GM19395 (cell line): ENCODE data around the gene TMEM179.
"Not testable (repeated sequence)": the region's sequence is repeated elsewhere in the genome, so short reads cannot be mapped to it uniquely, and the experiment has no call there.

Source experiments
- ATAC-seq: cut with Tn5 transposase; IDR thresholded peaks from one replicate; pipeline ENCODE4 v1.9.1; 2021; ENCODE audit warnings: mild to moderate bottlenecking, moderate library complexity; ENCODE audit not compliant: unreplicated experiment

The TMEM179 gene

DNA sequence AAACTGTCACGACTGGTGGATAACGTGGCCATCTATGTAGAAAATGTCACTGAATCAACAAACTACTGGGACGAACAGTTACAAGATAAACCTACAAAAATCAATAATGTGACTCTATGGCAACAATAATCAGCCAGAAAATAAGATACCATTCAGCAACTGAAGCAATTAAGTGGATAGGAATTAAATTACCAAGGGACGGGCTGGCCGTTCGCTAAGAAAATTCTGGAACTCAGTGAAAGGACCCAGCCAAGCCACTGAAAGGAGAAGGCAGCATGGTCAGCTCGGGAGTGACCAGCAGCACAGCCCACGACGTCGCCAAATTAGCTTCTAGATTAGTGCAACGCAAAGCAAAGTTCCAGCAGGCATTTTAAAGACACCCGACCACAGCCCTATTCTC lies 33.6 kb upstream of the TMEM179 start:
- no peak for ATAC-seq

DNA sequence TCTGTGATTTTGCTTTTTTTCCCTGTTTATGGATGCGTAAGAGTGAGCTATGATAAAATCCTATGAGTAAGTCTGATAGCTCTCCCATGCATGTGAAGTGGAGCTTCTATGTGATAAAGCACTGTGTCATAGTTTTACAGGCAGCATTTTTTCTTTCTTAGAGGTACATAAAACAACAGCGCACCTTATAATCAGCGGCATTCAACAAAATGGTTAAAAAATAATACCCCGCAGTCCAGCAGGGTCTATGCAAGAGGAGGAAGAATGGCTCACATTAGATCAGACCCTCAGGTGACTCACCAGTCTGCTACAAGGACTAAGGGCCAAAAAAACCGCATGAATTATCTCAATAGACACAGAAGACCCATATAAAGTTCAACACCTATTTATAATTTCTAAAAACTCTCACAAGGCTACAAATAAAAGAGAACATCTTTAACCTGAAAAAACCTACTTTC lies 33.0 kb upstream of the TMEM179 start:
- no peak for ATAC-seq

DNA sequence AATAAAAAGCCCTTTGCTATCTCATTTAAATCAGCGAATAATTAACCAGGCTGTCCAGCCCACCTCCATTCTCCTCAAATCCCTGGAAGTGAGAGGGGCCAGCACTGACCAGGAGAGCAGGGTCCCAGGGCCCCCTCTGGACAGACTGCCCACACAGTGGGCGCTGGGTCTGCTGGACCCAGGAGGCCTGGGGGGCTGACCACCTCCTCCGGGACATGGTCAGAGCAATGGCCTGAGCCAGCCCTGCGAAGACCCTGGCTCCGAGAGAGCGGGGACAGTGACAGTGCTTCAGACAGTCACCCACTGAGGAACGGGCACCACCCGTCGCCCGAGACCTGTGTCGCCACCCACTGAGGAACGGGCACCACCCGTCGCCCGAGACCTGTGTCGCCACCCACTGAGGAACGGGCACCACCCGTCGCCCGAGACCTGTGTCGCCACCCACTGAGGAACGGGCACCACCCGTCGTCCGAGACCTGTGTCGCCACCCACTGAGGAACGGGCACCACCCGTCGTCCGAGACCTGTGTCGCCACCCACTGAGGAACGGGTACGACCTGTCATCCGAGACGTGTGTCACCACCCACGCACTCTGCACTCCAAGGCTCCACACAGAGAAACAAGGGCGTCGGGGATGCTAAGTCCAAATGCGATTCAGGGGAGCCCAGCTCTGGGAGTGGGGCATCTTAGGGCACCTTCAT lies 32.4 kb upstream of the TMEM179 start:
- not testable (repeated sequence) for ATAC-seq

DNA sequence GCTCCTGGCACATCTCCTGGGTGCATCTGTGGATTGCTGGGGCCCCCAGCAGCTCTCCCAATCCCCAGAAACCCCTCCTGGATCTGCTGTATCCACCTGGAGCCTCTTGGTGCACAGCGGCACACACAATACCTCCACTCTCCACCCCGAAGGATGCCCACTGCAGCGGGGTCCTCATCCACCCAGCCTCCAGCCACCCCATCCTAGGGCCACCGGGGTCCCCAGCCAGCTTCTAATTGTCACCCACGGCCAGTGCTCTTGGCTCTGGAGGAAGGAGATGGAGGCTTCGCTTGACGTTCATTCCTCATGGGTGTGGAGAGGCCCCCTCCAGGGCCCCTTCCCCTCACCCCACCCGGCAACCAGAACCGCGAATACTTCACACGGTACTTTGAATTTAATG lies 31.6 kb upstream of the TMEM179 start:
- ATAC-seq: no peak

DNA sequence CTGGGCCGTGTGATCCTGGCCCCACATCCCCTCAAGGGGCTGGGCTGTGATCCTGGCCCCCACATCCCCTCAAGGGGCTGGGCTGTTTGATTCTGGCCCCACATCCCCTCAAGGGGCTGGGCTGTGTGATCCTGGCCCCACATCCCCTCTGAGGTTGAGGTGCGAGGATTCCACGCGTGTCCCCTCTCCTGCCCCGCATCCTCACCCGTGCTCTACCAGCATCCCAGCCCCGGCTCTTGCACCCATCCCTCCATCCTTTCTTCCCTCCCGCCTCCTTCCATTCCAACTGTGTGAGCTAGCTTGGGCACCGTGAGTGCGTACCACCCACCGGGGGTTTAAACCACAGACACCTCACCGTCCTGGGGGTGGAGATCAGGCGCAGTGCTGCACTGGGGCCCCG lies 31.1 kb upstream of the TMEM179 start:
- no peak for ATAC-seq

DNA sequence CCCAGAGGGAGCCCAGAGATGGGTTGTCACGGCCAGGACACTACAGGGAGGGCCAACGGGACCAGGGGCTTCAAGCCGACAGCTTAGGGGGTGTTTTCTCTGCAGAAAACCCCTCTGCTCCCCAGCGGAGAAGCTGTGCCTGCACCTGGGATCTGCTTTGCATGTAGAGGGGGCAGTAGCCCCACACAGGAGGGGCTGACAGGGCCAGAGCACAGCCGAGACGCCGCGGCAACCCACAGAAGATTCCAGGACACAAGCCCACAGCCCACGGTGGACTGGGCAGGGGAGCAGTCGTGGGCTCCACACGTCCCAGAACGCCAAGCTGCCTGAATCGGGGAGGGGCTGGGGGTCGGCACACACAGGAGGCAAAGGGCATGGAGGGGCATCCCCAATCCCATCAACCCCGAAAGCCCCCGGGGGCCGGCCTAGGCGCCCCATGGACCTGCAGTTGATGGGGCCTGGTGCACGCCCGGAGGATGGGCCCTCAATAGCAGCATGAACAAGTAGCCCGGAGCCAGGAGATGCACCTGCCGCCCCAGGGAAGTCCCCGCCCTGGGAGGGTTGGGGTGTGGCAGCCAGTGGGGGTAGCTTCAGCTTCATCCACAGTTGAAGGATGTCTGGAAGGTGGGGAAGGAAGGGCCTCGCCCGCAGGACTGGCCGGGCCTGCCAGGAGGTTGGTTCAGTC lies 30.5 kb upstream of the TMEM179 start:
- no peak for ATAC-seq

DNA sequence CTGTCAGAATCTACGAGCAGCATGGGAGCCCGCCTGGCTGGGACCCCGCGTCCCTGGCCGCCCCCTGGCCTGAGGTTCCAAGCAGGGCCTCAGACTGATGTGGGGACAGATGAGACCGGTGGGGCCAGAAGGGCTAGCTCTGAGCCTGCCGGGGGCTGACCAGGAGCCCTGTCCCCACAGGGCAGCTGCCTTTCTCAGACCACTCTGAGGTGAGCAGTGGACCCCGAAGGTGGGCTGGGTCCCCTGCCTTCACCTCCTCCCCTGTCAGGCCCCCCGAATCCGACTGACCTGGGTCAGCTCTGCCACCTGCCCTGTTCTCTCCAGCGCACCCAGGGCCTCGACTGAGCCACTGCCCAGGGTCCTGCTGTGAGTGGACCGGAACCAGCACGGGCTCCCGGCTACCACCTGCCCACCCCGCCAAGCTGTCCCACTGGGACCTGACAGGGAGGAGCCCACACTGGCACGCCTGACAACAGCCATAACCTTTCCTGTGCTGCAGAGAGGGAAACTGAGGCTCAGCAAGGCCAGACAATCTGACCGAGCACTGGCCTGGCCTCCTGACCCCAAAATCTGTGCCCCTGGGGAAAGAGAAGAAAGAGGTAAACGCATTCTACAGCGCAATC lies 29.7 kb upstream of the TMEM179 start:
- ATAC-seq: no peak

DNA sequence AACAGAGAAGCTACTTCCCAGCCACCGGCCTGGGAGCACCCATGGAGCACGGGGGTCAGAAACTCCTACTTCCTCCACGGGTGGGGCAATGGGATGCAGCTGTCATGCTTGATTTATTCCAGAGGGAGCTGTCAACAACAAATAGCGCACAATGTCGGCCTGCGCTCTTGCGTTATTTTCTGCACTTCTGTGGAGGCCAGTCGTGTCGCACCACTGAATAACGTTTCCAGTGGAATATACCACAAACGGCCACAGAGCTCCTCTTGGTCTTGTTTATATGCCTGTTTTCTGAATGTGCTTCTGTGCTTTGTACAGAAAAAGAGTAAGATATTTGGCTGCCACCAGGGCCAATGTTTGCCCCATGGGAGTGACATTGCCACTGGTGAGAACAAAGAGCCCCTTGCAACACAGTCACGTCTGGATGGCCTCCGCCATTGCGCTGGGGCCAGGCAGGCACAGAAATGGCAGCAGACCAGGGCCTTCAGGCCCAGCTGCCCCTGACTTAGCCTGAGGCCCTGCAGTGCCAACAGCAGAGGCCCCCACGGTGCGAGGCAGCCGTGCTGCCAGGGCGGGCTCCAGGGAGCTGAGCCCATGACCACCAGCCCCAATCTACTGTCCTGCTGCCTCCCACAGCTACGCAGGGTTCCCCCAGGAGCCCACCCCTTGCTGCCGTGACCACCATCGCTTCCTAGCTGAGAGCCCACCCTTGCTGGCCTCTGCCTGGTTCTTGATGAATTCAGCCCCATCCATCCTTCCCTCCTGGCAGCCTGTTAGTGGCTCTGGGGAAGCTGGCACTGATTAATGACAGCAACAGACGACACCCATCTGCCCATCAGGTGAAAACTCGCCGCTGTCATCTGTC lies 28.9 kb upstream of the TMEM179 start:
- ATAC-seq: no peak

DNA sequence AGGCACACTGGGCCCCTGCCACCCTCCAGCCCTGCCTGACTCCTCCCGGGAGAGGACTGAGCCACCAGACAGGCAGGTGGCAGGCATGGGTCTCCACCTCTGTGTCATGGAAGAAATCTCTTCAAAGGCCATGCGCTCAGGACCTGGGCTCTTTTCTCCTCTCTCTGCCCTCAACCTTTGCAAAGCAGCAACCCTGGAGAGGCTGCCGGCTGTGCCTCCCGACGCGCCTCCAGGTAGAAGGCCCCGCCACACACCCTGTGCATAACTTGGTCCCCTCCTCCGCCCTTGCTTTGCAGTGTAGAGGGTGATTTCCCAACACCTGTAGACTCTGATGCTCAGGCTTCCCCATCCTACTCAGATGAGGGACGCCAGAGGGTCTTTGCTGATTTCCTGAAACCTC lies 28.2 kb upstream of the TMEM179 start:
- ATAC-seq: no peak

DNA sequence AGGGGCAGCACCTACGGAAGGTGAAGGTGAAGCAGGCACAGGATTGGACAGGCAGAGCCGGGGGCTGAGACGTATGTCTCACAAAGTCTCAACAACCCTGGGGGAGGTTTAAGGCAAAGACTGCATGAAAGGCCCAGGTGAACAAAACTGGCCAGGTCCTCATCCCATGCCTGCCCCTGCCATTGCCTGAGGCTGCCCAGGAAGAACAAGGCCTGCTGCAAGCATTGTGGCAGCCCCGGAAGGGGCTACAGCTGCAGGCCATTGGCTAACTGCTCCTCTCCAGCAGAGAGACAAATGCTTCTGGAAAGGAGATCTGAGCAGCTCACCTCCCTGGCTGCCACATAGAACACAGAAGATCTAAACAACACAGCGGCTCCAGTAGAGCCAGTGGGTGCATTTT lies 20.4 kb upstream of the TMEM179 start:
- no peak for ATAC-seq

DNA sequence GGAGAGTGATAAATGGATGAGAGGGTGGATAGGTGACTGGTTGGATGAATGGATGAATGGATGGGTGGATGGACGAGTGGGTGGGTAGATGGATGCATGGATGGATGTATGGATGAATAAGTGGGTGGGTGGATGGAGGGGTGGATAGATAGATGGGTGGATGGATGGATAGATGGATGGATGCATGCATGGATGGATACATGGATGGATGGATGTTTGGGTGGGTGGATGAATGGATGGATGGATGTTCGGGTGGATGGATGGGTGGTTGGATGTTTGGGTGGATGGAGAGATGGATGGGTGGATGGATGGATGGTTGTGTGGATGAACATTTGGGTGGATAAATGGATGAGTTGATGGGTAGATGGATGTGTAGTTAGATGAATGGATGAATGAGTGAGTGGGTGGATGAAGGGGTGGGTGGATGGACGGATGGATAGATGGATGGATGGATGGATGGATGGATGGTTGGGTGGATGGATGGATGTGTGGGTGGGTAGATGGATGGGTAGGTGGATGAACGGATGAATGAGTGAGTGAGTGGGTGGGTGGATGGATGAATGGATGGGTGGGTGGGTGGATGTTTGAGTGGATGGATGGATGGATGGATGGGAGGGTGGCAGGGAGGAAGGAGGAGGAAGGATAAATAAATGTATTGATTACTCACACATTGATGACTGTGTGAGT lies 9.7 kb upstream of the TMEM179 start:
- ATAC-seq: no peak

DNA sequence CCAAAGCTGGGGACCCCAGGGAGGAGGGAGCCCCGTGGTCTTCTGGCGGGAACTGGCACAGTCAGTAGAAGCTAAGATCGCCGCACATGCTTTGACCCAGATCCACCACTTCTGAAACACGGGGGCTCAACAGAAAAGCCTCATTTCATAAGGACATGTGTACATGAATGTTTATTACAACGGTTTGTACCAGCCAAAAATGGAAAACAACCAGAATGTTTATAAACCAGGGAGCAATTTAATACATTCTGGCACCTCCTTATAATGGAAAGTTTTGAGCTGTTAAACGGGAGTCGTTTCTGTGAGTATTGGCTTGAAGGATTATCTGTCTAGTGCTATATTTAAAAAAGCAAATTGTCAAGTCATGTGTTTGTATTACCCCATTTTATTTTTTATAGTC lies 7.3 kb upstream of the TMEM179 start:
- ATAC-seq: no peak

DNA sequence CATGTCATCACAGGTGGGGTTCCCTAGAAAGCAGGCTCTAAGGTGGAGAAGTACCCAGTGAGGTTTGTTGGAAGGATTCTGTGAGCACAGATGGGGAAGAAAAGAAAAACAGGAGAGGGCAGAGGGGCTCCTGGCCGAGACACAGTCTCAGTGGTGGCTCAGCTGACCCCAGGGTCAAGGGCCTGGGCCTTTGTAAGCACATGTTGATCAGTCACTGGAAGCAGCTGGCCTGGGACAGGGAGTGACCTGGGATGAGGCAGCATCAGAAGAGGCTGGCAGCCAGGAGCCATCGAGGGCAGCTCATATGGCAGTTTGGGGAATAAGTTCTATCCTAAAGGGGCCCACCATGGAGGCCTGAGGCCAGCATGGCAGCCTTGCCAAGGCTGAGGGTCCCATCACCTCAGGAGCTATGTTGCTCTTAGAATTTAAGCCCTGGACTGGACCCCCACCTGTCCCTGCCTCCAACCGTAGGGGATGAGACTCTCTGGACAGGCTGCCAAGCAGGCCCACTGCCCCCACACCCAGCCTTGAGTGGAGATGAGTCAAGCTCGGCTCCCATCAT lies 6.3 kb upstream of the TMEM179 start:
- no peak for ATAC-seq

DNA sequence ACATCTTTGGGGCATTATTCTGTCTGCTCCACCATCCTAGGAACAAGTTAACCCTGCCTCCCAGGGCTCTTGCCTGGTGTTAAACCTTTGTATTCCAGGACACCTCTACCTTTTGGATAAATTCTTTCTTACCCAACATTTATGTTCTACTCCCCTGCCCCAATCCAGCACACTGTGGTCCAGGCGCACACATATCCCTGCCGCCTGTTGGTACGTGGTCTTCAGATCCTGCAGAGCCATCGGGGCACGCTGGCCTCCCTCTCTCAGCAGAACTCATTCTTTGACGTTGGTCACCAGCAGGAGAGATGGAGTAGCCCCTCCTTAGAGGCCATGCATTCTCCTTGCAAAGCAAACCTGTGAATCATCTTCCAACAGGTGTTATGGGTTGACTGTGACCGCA lies 5.1 kb upstream of the TMEM179 start:
- ATAC-seq: no peak

DNA sequence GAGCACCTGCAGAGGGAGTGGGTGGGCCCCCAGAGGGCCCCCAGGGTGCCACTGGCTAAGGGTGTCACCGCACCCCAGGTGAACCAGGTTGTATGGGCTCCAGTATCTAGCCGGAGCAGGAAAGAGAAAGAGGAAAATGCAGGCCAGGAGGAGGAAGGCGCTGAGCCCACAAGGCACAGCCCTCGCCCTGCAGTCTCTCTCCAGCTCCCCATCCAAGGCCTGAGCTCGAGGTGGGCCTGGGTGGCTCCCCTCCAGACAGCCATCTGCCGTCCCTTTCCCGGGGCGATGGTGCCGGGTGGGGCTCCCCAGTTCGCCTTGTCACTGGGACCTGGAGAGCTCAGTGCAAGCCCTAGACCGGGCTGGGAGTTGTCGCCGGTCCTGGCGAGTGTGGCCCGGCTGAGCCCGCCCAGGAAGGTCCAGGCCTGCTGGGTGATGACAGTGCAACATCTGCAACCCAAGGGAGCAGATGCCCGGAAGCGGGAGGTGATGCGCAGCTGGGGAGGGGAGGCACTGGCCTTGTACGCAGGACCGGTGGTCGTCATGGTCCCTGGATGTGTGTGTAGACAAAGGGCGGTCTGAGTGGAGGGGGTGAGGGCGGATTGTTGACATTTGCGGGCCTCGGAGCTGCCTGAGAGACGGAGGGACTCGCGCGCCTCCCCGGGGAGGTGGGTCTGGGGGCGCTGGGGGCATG lies 716 bp downstream of the TMEM179 start:
- ATAC-seq: no peak

DNA sequence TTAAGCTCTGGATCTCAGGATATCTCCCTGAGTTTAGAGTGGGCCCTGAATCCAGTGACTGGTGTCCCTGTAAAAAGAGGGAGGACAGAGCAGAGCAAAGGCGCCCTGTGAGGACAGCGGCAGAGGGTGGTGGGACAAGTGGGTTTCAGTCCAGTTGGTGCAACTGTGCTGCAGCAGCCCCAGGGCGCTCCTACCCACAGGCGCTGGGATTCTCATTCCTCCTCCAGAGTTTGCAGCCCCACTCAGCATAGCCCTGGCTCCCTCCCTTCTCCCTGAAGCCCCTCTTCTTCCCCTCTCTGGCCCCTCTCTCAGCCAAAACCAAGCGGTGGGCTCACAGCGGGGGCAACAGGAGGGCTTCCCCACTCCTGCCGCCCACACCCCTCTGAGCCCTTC lies 1.6 kb downstream of the TMEM179 start:
- no peak for ATAC-seq

DNA sequence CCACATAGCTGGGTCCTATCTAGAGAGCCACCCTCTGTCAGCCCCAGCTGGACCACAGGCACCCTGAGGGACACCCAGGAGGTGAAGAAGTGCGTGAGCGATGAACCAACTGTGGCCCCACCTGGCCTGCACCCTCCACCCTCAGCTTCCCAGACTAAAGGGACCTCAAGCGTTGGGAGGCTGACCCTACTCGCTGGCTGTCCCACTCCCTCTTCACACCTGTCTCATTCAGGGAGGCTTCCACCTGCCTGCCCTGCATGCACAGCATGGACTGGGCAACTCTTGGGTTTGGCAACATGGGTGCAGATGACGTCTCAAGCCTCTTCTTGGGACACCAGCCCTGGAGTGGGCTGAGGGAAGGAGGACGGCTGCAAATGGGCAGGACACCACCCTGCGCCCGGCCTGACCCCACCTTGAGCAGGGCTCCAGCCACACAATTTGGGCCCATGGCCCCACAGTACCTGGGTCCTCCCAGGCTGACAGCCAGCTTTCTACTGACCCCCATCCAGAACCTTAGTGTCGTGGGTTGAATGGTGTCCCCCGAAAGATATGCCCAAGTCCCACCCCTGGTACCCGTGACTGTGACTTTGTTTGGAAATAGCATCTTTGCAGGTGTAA lies 2.1 kb downstream of the TMEM179 start:
- no peak for ATAC-seq

DNA sequence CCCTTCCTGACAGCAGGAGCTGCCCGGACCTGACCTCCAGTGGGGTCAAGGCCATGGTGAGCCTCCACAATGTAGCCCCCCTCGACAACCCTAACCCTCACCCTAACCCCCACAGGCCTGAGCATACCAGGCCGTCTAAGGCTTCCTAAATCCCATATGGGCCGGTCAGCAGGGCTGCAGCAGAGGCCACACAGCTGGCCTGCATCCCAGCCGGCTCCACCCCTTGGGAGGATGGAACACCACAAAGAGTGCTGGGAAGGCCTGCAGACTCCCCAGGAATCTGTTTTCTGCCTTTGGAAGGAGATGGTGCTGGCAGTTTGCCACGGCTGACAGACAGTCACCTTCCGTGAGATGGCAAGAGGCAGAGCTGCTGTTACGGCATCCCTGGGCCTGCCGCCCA lies 2.8 kb downstream of the TMEM179 start:
- no peak for ATAC-seq

DNA sequence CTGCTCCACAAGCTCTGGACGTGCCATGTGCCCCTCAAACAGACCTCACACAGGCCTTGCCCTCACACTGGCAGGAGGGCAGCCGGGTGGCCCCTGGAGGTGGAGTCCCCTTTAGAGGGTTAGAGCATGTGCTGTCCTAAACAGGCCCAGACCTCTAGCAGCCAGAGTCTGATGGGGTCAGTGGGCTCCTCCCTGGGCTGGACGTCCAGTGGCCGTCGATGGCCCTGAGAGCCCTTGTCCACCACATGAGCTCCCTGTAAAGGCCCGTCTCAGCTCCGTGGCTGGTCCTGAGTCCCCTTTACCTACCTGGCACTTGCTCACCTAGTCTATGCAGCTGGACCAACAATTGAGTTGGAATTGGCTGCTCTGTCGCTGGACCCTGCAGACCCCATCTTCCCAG lies 3.8 kb downstream of the TMEM179 start:
- ATAC-seq: no peak
